ENCODE measurements around the gene CMTR1.

GRCh38 chr6:37511910-37512399 lies 78.9 kb downstream of the CMTR1 start:
- no peak for TF ChIP-seq CTCF (IDR thresholded peaks at IDR 0.05)
- TF ChIP-seq POLR2AphosphoS5 (IDR thresholded peaks at IDR 0.05), result no peak

Data from breast epithelium (tissue), 3 donors.